ENCODE results near the gene HS3ST3A1. TPM values are rescaled to one million over a fixed set of nuclear protein-coding genes. Genes with fewer than 3 reads are reported as not detected.
"Not testable (repeated sequence)": the region's sequence is repeated elsewhere in the genome, so short reads cannot be mapped to it uniquely, and the experiment has no call there.

HS3ST3A1 gene
- polyA plus RNA-seq, 4 donors: 0.25 to 0.44 TPM; not detected in 2

GRCh38 chr17:13510062-13510461, 91.7 kb downstream of the HS3ST3A1 start:
- DNase-seq (peak in 1 of 2 donors; percentile 12), FAIRE-seq (no peak)
- WGBS, 3 donors: 12 to 24% (median 15%) methylated on average over 6 of the region's 6 CpGs
- Histone ChIP-seq H3K4me1 (ENCODE audit: control insufficient read depth in 3 of 3, insufficient read depth in 2 of 3, low read depth in 1 of 3, low read length in 2 of 3) (no peaks in the 10 kb centered on the region), H3K9me3 (ENCODE audit: control insufficient read depth in 2 of 2, insufficient read depth in 1 of 2, low read depth in 1 of 2, low read length in 1 of 2) (no peaks in the 10 kb centered on the region), H3K27me3 (ENCODE audit: control insufficient read depth in 3 of 3, insufficient read depth in 3 of 3, low read length in 3 of 3) (no peaks in the 10 kb centered on the region), H3K36me3 (ENCODE audit: control insufficient read depth in 3 of 3, insufficient read depth in 2 of 3, low read depth in 1 of 3, low read length in 3 of 3) (no peaks in the 10 kb centered on the region), H3K27ac (ENCODE audit: low read depth in 1 of 3, low read length in 2 of 3) (no peak overlapping the region), H3K4me3 (ENCODE audit: low read depth in 1 of 3, low read length in 3 of 3) (no peak overlapping the region)

- FAIRE-seq (no peak), DNase-seq (no peak)
- no peaks in the 10 kb centered on the region for H3K4me1 ChIP-seq (ENCODE audit: control insufficient read depth in 3 of 3, insufficient read depth in 2 of 3, low read depth in 1 of 3, low read length in 2 of 3)
- no peaks in the 10 kb centered on the region for H3K9me3 ChIP-seq (ENCODE audit: control insufficient read depth in 2 of 2, insufficient read depth in 1 of 2, low read depth in 1 of 2, low read length in 1 of 2)
- no peak overlapping the region for H3K4me3 ChIP-seq (ENCODE audit: low read depth in 1 of 3, low read length in 3 of 3)
- H3K36me3 ChIP-seq (ENCODE audit: control insufficient read depth in 3 of 3, insufficient read depth in 2 of 3, low read depth in 1 of 3, low read length in 3 of 3): no peaks in the 10 kb centered on the region
- 66 to 82% (median 70%) methylated on average over 3 of the region's 3 CpGs for WGBS, 3 donors
- no peak overlapping the region for H3K27ac ChIP-seq (ENCODE audit: low read depth in 1 of 3, low read length in 2 of 3)
- H3K27me3 ChIP-seq (ENCODE audit: control insufficient read depth in 3 of 3, insufficient read depth in 3 of 3, low read length in 3 of 3): no peaks in the 10 kb centered on the region
These were observed 92.2 kb downstream of the HS3ST3A1 start for GRCh38 chr17:13509527-13509926.

- FAIRE-seq: no peak
- Histone ChIP-seq H3K9me3 (ENCODE audit: control insufficient read depth in 2 of 2, insufficient read depth in 1 of 2, low read depth in 1 of 2, low read length in 1 of 2) (no peaks in the 10 kb centered on the region), H3K27ac (ENCODE audit: low read depth in 1 of 3, low read length in 2 of 3) (no peak overlapping the region), H3K4me1 (ENCODE audit: control insufficient read depth in 3 of 3, insufficient read depth in 2 of 3, low read depth in 1 of 3, low read length in 2 of 3) (no peaks in the 10 kb centered on the region), H3K36me3 (ENCODE audit: control insufficient read depth in 3 of 3, insufficient read depth in 2 of 3, low read depth in 1 of 3, low read length in 3 of 3) (no peaks in the 10 kb centered on the region), H3K27me3 (ENCODE audit: control insufficient read depth in 3 of 3, insufficient read depth in 3 of 3, low read length in 3 of 3) (no peaks in the 10 kb centered on the region), H3K4me3 (ENCODE audit: low read depth in 1 of 3, low read length in 3 of 3) (no peak overlapping the region)
- DNase-seq: no peak
- WGBS, 3 donors: 47 to 56% (median 56%) methylated on average over 2 of the region's 2 CpGs
These were observed 92.8 kb downstream of the HS3ST3A1 start for GRCh38 chr17:13508896-13509295.

- H3K9me3 ChIP-seq (ENCODE audit: control insufficient read depth in 2 of 2, insufficient read depth in 1 of 2, low read depth in 1 of 2, low read length in 1 of 2): no peaks in the 10 kb centered on the region
- FAIRE-seq (no peak), DNase-seq (no peak)
- no peaks in the 10 kb centered on the region for H3K4me1 ChIP-seq (ENCODE audit: control insufficient read depth in 3 of 3, insufficient read depth in 2 of 3, low read depth in 1 of 3, low read length in 2 of 3)
- no peaks in the 10 kb centered on the region for H3K27me3 ChIP-seq (ENCODE audit: control insufficient read depth in 3 of 3, insufficient read depth in 3 of 3, low read length in 3 of 3)
- H3K4me3 ChIP-seq (ENCODE audit: low read depth in 1 of 3, low read length in 3 of 3): no peak overlapping the region
- no peaks in the 10 kb centered on the region for H3K36me3 ChIP-seq (ENCODE audit: control insufficient read depth in 3 of 3, insufficient read depth in 2 of 3, low read depth in 1 of 3, low read length in 3 of 3)
- 68 to 88% (median 86%) methylated on average over 6 of the region's 6 CpGs for WGBS, 3 donors
- no peak overlapping the region for H3K27ac ChIP-seq (ENCODE audit: low read depth in 1 of 3, low read length in 2 of 3)
These were observed 98.2 kb downstream of the HS3ST3A1 start for GRCh38 chr17:13503526-13503925.

GRCh38 chr17:13502263-13502662, 99.5 kb downstream of the HS3ST3A1 start:
- WGBS, 3 donors: 69 to 93% (median 91%) methylated on average over 2 of the region's 2 CpGs
- Histone ChIP-seq H3K4me1 (ENCODE audit: control insufficient read depth in 3 of 3, insufficient read depth in 2 of 3, low read depth in 1 of 3, low read length in 2 of 3) (no peaks in the 10 kb centered on the region), H3K9me3 (ENCODE audit: control insufficient read depth in 2 of 2, insufficient read depth in 1 of 2, low read depth in 1 of 2, low read length in 1 of 2) (no peaks in the 10 kb centered on the region), H3K36me3 (ENCODE audit: control insufficient read depth in 3 of 3, insufficient read depth in 2 of 3, low read depth in 1 of 3, low read length in 3 of 3) (no peaks in the 10 kb centered on the region), H3K4me3 (ENCODE audit: low read depth in 1 of 3, low read length in 3 of 3) (no peak overlapping the region), H3K27me3 (ENCODE audit: control insufficient read depth in 3 of 3, insufficient read depth in 3 of 3, low read length in 3 of 3) (no peaks in the 10 kb centered on the region), H3K27ac (ENCODE audit: low read depth in 1 of 3, low read length in 2 of 3) (no peak overlapping the region)
- no peak for DNase-seq
- FAIRE-seq: no peak

- H3K27ac ChIP-seq (ENCODE audit: low read depth in 1 of 3, low read length in 2 of 3): no peak overlapping the region
- no peaks in the 10 kb centered on the region for H3K9me3 ChIP-seq (ENCODE audit: control insufficient read depth in 2 of 2, insufficient read depth in 1 of 2, low read depth in 1 of 2, low read length in 1 of 2)
- 83 to 92% (median 83%) methylated on average over 7 of the region's 7 CpGs for WGBS, 3 donors
- DNase-seq (no peak), FAIRE-seq (no peak)
- H3K27me3 ChIP-seq (ENCODE audit: control insufficient read depth in 3 of 3, insufficient read depth in 3 of 3, low read length in 3 of 3): no peaks in the 10 kb centered on the region
- H3K4me1 ChIP-seq (ENCODE audit: control insufficient read depth in 3 of 3, insufficient read depth in 2 of 3, low read depth in 1 of 3, low read length in 2 of 3): no peaks in the 10 kb centered on the region
- no peaks in the 10 kb centered on the region for H3K36me3 ChIP-seq (ENCODE audit: control insufficient read depth in 3 of 3, insufficient read depth in 2 of 3, low read depth in 1 of 3, low read length in 3 of 3)
- H3K4me3 ChIP-seq (ENCODE audit: low read depth in 1 of 3, low read length in 3 of 3): no peak overlapping the region
These were observed 100.8 kb downstream of the HS3ST3A1 start for GRCh38 chr17:13500947-13501346.

- Histone ChIP-seq H3K4me1 (ENCODE audit: control insufficient read depth in 3 of 3, insufficient read depth in 2 of 3, low read depth in 1 of 3, low read length in 2 of 3) (no peaks in the 10 kb centered on the region), H3K4me3 (ENCODE audit: low read depth in 1 of 3, low read length in 3 of 3) (no peak overlapping the region), H3K27ac (ENCODE audit: low read depth in 1 of 3, low read length in 2 of 3) (no peak overlapping the region), H3K9me3 (ENCODE audit: control insufficient read depth in 2 of 2, insufficient read depth in 1 of 2, low read depth in 1 of 2, low read length in 1 of 2) (no peaks in the 10 kb centered on the region), H3K27me3 (ENCODE audit: control insufficient read depth in 3 of 3, insufficient read depth in 3 of 3, low read length in 3 of 3) (no peaks in the 10 kb centered on the region), H3K36me3 (ENCODE audit: control insufficient read depth in 3 of 3, insufficient read depth in 2 of 3, low read depth in 1 of 3, low read length in 3 of 3) (no peaks in the 10 kb centered on the region)
- 67 to 84% (median 81%) methylated on average over 3 of the region's 3 CpGs for WGBS, 3 donors
- FAIRE-seq (no peak), DNase-seq (no peak)
These were observed 103.5 kb downstream of the HS3ST3A1 start for GRCh38 chr17:13498184-13498583.

- H3K36me3 ChIP-seq (ENCODE audit: control insufficient read depth in 3 of 3, insufficient read depth in 2 of 3, low read depth in 1 of 3, low read length in 3 of 3); H3K9me3 ChIP-seq (ENCODE audit: control insufficient read depth in 2 of 2, insufficient read depth in 1 of 2, low read depth in 1 of 2, low read length in 1 of 2); FAIRE-seq; H3K4me3 ChIP-seq (ENCODE audit: low read depth in 1 of 3, low read length in 3 of 3); H3K27me3 ChIP-seq (ENCODE audit: control insufficient read depth in 3 of 3, insufficient read depth in 3 of 3, low read length in 3 of 3); H3K4me1 ChIP-seq (ENCODE audit: control insufficient read depth in 3 of 3, insufficient read depth in 2 of 3, low read depth in 1 of 3, low read length in 2 of 3); H3K27ac ChIP-seq (ENCODE audit: low read depth in 1 of 3, low read length in 2 of 3); DNase-seq: not testable (repeated sequence)
- WGBS, 3 donors: 97% methylated on average over 17 to 24 of the region's 35 CpGs
These were observed 105.1 kb downstream of the HS3ST3A1 start for GRCh38 chr17:13496553-13497056.

- H3K36me3 ChIP-seq (ENCODE audit: control insufficient read depth in 3 of 3, insufficient read depth in 2 of 3, low read depth in 1 of 3, low read length in 3 of 3): no peaks in the 10 kb centered on the region
- DNase-seq (no peak), FAIRE-seq (no peak)
- no peak overlapping the region for H3K27ac ChIP-seq (ENCODE audit: low read depth in 1 of 3, low read length in 2 of 3)
- H3K4me3 ChIP-seq (ENCODE audit: low read depth in 1 of 3, low read length in 3 of 3): no peak overlapping the region
- no peaks in the 10 kb centered on the region for H3K4me1 ChIP-seq (ENCODE audit: control insufficient read depth in 3 of 3, insufficient read depth in 2 of 3, low read depth in 1 of 3, low read length in 2 of 3)
- 88 to 91% (median 90%) methylated on average over 2 of the region's 2 CpGs for WGBS, 3 donors
- H3K9me3 ChIP-seq (ENCODE audit: control insufficient read depth in 2 of 2, insufficient read depth in 1 of 2, low read depth in 1 of 2, low read length in 1 of 2): no peaks in the 10 kb centered on the region
- H3K27me3 ChIP-seq (ENCODE audit: control insufficient read depth in 3 of 3, insufficient read depth in 3 of 3, low read length in 3 of 3): peaks cover 0 to 2% (median 0%) of the 10 kb centered on the region in 3 donors
These were observed 106.3 kb downstream of the HS3ST3A1 start for GRCh38 chr17:13495423-13495822.

All from small intestine (tissue), 7 donors.